ENCODE measurements around the gene IQGAP1. TPM values are rescaled to one million over a fixed set of nuclear protein-coding genes. Genes with fewer than 3 reads are reported as not detected.
"Not testable (repeated sequence)": the region's sequence is repeated elsewhere in the genome, so short reads cannot be mapped to it uniquely, and the experiment has no call there.

IQGAP1 gene
- total RNA-seq, 2 donors from 2014 or later = 224 TPM

DNA sequence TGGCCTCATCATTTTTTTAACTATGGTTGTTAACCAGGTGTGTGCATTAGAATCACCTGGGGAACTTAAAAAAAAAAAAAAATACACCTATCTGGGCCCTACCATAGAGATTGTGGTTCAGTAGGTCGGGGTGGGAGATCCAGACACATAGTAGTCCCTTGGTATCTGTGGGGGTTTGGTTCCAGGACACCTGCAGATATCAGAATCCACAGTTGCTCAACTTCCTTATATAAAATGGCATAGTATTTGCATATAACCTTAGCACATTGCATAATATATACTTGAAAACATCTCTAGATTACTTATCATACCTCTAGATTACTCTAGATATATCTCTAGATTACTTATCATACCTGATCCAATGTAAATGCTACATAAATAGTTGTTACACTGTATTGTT, 5.0 kb downstream of the IQGAP1 start:
- Mint-ChIP-seq H3K9me3 (no peaks in the 10 kb centered on the region), H3K36me3 (ENCODE audit: low read depth) (peaks cover 78% of the 10 kb centered on the region), H3K4me3 (no peak overlapping the region), H3K27ac (peak overlapping the region; percentile 37), H3K4me1 (peaks cover 53% of the 10 kb centered on the region), H3K27me3 (no peaks in the 10 kb centered on the region)
- ATAC-seq (replicated peaks) = no peak

DNA sequence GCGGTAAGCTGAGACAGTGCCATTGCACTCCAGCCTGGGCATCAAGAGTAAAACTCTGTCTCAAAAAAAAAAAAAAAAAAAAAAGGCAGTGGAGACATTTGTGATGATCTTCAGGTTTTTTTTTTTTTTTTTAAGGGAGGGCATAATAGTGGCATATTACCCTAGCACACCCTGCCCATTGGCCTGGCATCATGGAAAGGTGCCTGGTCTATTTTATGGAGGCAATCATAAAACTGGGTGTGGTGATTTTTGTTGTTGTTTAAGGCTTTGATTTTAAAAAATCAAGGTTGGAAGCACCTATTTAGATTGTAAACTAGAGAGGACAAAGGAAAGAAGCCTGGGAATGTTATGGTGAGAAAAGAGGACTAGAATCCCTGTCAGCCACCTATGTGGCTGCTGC, 6.0 kb downstream of the IQGAP1 start:
- no peaks in the 10 kb centered on the region for H3K9me3 Mint-ChIP-seq
- H3K27ac Mint-ChIP-seq = peak overlapping the region; percentile 73
- peaks cover 50% of the 10 kb centered on the region for H3K4me1 Mint-ChIP-seq
- no peak for ATAC-seq (replicated peaks)
- peak overlapping the region; percentile 12 for H3K4me3 Mint-ChIP-seq
- peaks cover 72% of the 10 kb centered on the region for H3K36me3 Mint-ChIP-seq (ENCODE audit: low read depth)
- no peaks in the 10 kb centered on the region for H3K27me3 Mint-ChIP-seq

- peaks cover 45% of the 10 kb centered on the region for H3K4me1 Mint-ChIP-seq
- no peaks in the 10 kb centered on the region for H3K9me3 Mint-ChIP-seq
- H3K27ac Mint-ChIP-seq = peak overlapping the region; percentile 73
- ATAC-seq (replicated peaks) = peak; percentile 52
- peaks cover 69% of the 10 kb centered on the region for H3K36me3 Mint-ChIP-seq (ENCODE audit: low read depth)
- peak overlapping the region; percentile 12 for H3K4me3 Mint-ChIP-seq
- H3K27me3 Mint-ChIP-seq = no peaks in the 10 kb centered on the region
Measured at GRCh38 chr15:90394748-90395442, 6.9 kb downstream of the IQGAP1 start.

GRCh38 chr15:90396321-90396720, 8.3 kb downstream of the IQGAP1 start:
- H3K36me3 Mint-ChIP-seq (ENCODE audit: low read depth) = peaks cover 55% of the 10 kb centered on the region
- H3K4me3 Mint-ChIP-seq = peak overlapping the region; percentile 1
- no peaks in the 10 kb centered on the region for H3K27me3 Mint-ChIP-seq
- no peaks in the 10 kb centered on the region for H3K9me3 Mint-ChIP-seq
- H3K27ac Mint-ChIP-seq = peak overlapping the region; percentile 23
- no peak for ATAC-seq (replicated peaks)
- H3K4me1 Mint-ChIP-seq = peaks cover 42% of the 10 kb centered on the region

GRCh38 chr15:90400005-90400758, 12.1 kb downstream of the IQGAP1 start:
- no peaks in the 10 kb centered on the region for H3K27me3 Mint-ChIP-seq
- H3K4me3 Mint-ChIP-seq = peak overlapping the region; percentile 75

GRCh38 chr15:90400759-90401314, 12.8 kb downstream of the IQGAP1 start:
- ATAC-seq (replicated peaks) = peak; percentile 99

More at GRCh38 chr15:90400005-90400758, 12.1 kb downstream of the IQGAP1 start:
- Mint-ChIP-seq H3K27ac (peak overlapping the region; percentile 98), H3K9me3 (peaks cover 4% of the 10 kb centered on the region), H3K36me3 (ENCODE audit: low read depth) (peaks cover 42% of the 10 kb centered on the region), H3K4me1 (peaks cover 43% of the 10 kb centered on the region)
- peak; percentile 51 for ATAC-seq (replicated peaks)

DNA sequence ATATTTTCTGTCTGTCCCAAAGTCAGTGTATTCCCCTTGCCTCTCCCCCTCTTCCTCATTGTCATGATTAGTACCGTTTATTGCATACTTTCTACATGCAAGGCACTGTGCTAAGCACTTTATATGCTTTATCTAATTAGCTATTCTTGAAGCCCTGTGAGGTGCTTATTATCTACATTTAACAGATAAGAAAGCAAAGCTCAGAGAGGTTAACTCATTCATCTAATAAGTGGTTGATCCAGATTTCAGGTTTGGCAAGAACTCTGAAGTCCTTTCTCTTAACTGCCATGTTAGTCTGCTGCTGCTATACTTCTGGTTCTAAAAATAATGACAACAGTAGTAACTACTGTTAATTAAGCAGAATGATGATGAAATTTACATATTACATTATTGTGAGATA, 13.5 kb downstream of the IQGAP1 start:
- H3K4me3 Mint-ChIP-seq = peak overlapping the region; percentile 75
- no peak for ATAC-seq (replicated peaks)
- H3K4me1 Mint-ChIP-seq = peaks cover 39% of the 10 kb centered on the region
- H3K27ac Mint-ChIP-seq = peak overlapping the region; percentile 98
- H3K9me3 Mint-ChIP-seq = peaks cover 4% of the 10 kb centered on the region
- H3K27me3 Mint-ChIP-seq = no peaks in the 10 kb centered on the region
- peaks cover 30% of the 10 kb centered on the region for H3K36me3 Mint-ChIP-seq (ENCODE audit: low read depth)

More at GRCh38 chr15:90400759-90401314, 12.8 kb downstream of the IQGAP1 start:
- H3K9me3 Mint-ChIP-seq = peaks cover 4% of the 10 kb centered on the region
- peak overlapping the region; percentile 75 for H3K4me3 Mint-ChIP-seq
- peak overlapping the region; percentile 98 for H3K27ac Mint-ChIP-seq
- peaks cover 39% of the 10 kb centered on the region for H3K4me1 Mint-ChIP-seq
- no peaks in the 10 kb centered on the region for H3K27me3 Mint-ChIP-seq
- H3K36me3 Mint-ChIP-seq (ENCODE audit: low read depth) = peaks cover 36% of the 10 kb centered on the region

- Mint-ChIP-seq H3K36me3 (ENCODE audit: low read depth) (peaks cover 28% of the 10 kb centered on the region), H3K4me3 (peak overlapping the region; percentile 75), H3K27ac (peak overlapping the region; percentile 98), H3K4me1 (peaks cover 46% of the 10 kb centered on the region), H3K9me3 (peaks cover 4% of the 10 kb centered on the region), H3K27me3 (no peaks in the 10 kb centered on the region)
- peak; percentile 23 for ATAC-seq (replicated peaks)
Measured at GRCh38 chr15:90402223-90402622, 14.2 kb downstream of the IQGAP1 start.

DNA sequence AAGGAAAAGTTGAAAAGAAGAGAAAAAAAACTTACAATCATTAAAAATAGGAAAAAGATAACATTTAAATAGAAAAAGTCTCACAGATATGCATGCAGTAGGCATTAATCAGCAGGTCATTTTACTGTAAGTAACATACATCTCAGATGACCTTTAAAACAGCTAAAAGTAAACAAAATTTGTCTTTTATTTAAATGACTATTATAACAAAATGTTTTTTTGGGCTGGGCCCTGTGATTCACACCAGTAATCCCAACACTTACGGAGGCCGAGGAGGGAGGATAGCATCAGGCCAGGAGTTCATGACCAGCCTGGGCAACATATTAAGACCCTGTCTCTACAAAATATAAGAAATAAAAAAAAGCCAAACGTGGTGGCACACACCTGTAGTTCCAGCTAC, 14.7 kb downstream of the IQGAP1 start:
- ATAC-seq (replicated peaks) = no peak
- Mint-ChIP-seq H3K36me3 (ENCODE audit: low read depth) (peaks cover 28% of the 10 kb centered on the region), H3K4me1 (peaks cover 47% of the 10 kb centered on the region), H3K27me3 (no peaks in the 10 kb centered on the region), H3K9me3 (peaks cover 4% of the 10 kb centered on the region), H3K4me3 (peak overlapping the region; percentile 75), H3K27ac (peak overlapping the region; percentile 98)

DNA sequence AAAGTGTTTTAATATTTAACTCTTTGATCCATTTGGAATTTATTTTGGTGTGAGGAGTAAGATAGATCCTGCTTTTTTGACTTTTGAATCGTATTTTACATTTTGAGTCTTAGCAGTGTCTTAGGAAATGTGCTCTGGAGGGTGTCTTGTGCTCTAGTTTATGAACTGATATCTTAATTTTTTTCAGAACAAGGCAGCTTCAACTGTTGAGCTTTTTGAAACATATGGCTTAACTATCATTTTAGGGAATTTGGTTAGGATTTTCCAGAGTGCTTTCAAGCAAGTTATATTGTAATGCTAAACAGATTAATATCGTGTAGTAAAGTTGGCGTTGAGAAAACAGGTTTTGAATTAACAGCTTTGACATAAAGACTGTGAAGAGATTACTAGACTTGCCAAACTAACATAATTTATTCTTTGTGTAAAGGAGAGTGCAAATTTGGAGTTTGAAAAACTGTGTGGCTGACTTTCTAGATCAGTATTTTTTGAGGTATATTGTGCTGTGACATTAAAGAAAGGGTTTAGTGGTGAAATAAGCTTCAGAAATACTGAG, 17.1 kb downstream of the IQGAP1 start:
- no peaks in the 10 kb centered on the region for H3K27me3 Mint-ChIP-seq
- H3K9me3 Mint-ChIP-seq = peaks cover 4% of the 10 kb centered on the region
- peaks cover 44% of the 10 kb centered on the region for H3K36me3 Mint-ChIP-seq (ENCODE audit: low read depth)
- H3K4me3 Mint-ChIP-seq = no peak overlapping the region
- peaks cover 55% of the 10 kb centered on the region for H3K4me1 Mint-ChIP-seq
- ATAC-seq (replicated peaks) = no peak
- H3K27ac Mint-ChIP-seq = no peak overlapping the region

DNA sequence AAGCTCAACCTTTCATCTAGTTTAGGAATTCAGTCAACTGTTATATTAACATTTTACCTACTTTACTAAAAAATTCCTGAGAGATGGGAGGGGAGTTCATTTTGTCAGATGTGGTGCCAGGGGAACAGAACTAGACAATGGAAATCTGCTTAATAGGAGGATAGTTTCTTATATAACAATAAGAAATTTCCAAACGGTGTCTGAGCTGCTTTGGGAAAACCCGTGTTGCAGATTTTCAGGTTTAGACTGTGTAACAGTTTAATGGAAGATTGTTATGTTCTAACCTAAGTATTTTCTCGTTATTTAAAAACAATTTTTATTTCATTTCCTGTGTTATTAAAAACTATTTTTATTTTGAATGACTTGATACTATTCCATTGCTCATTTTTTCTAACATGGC, 19.3 kb downstream of the IQGAP1 start:
- Mint-ChIP-seq H3K4me1 (peaks cover 44% of the 10 kb centered on the region), H3K36me3 (ENCODE audit: low read depth) (peaks cover 47% of the 10 kb centered on the region)

DNA sequence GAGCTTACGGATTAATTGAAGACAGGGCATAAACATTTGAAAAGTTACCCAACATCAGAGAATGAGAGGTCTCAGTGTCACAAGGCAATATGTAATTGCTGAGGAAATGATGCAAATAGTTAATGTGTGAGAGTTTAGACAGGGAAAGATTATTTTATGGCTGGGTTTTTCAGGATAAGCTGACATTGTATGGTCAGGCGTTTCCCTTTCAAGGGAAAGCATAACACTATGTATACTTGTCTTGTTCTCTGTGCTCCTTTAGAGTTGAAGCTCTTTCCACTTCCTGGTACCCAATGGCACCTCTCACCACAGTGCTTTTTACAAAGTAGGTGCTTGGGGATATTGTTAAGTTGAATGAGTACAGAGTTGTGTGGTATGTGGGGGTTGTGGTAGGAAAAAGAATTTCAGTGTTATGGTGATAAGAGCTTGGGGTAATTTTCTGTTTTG, 19.9 kb downstream of the IQGAP1 start:
- H3K27me3 Mint-ChIP-seq = no peaks in the 10 kb centered on the region
- H3K4me1 Mint-ChIP-seq = peaks cover 46% of the 10 kb centered on the region
- H3K36me3 Mint-ChIP-seq (ENCODE audit: low read depth) = peaks cover 43% of the 10 kb centered on the region
- no peaks in the 10 kb centered on the region for H3K9me3 Mint-ChIP-seq
- peak; percentile 91 for ATAC-seq (replicated peaks)
- peak overlapping the region; percentile 57 for H3K4me3 Mint-ChIP-seq
- H3K27ac Mint-ChIP-seq = peak overlapping the region; percentile 87

More for the DNA sequence above, 19.3 kb downstream of the IQGAP1 start:
- no peaks in the 10 kb centered on the region for H3K27me3 Mint-ChIP-seq
- ATAC-seq (replicated peaks) = no peak
- H3K27ac Mint-ChIP-seq = peak overlapping the region; percentile 87
- H3K4me3 Mint-ChIP-seq = peak overlapping the region; percentile 57
- peaks cover 2% of the 10 kb centered on the region for H3K9me3 Mint-ChIP-seq

DNA sequence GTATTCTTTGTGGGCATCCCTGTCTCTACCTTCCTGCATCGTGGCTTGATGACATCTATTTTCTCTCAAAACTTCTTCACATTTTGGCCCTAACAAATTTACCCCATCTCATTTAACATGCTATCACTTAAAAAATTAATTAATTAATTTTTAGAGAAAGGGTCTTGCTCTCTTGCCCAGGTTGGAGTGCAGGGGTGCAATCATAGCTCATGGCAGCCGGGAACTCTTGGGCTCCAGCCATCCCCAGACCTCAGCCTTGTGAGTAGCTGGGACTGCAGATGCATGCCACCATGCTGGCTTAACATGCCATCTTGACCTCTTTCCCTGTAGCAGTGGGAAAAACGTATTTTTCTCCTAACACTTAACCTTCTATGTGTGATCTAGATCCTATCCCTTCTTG, 20.6 kb downstream of the IQGAP1 start:
- peaks cover 53% of the 10 kb centered on the region for H3K4me1 Mint-ChIP-seq
- H3K4me3 Mint-ChIP-seq = peak overlapping the region; percentile 57
- H3K27me3 Mint-ChIP-seq = no peaks in the 10 kb centered on the region
- no peaks in the 10 kb centered on the region for H3K9me3 Mint-ChIP-seq
- H3K36me3 Mint-ChIP-seq (ENCODE audit: low read depth) = peaks cover 41% of the 10 kb centered on the region
- no peak for ATAC-seq (replicated peaks)
- H3K27ac Mint-ChIP-seq = peak overlapping the region; percentile 87

- not testable (repeated sequence) for H3K9me3 Mint-ChIP-seq; H3K27me3 Mint-ChIP-seq; ATAC-seq (replicated peaks); H3K4me3 Mint-ChIP-seq
- peaks cover 55% of the 10 kb centered on the region for H3K4me1 Mint-ChIP-seq
- H3K27ac Mint-ChIP-seq = peak overlapping the region; percentile 7
- peaks cover 34% of the 10 kb centered on the region for H3K36me3 Mint-ChIP-seq (ENCODE audit: low read depth)
Measured at GRCh38 chr15:90409587-90409986, 21.5 kb downstream of the IQGAP1 start.

All from activated T-helper 17 cell treated with anti-CD3 and anti-CD28 coated beads, Interleukin-2, amount 50 U/mL, for 72 hours (primary cell).